HG03575 (cell line): ENCODE data around the gene CHMP2B.
"Not testable (repeated sequence)": the region's sequence is repeated elsewhere in the genome, so short reads cannot be mapped to it uniquely, and the experiment has no call there.

ENCODE experiments used
- ATAC-seq: cut with Tn5 transposase; IDR thresholded peaks from one replicate; pipeline ENCODE4 v1.9.1; 2021; ENCODE audit not compliant: unreplicated experiment, insufficient number of reproducible peaks, low FRiP score; ENCODE audit errors: extremely low read depth

The CHMP2B gene

GRCh38 chr3:87225659-87226058 is 1.4 kb upstream of the CHMP2B start:
- no peak for ATAC-seq

- no peak for ATAC-seq
Measured at GRCh38 chr3:87227835-87228144, 681 bp downstream of the CHMP2B start.

GRCh38 chr3:87228316-87228715 is 1.2 kb downstream of the CHMP2B start:
- ATAC-seq, result no peak

GRCh38 chr3:87229113-87229512 is 2.0 kb downstream of the CHMP2B start:
- no peak for ATAC-seq

GRCh38 chr3:87233805-87234204 is 6.7 kb downstream of the CHMP2B start:
- no peak for ATAC-seq

GRCh38 chr3:87236093-87236492 is 9.0 kb downstream of the CHMP2B start:
- no peak for ATAC-seq

- ATAC-seq, result no peak
Measured at GRCh38 chr3:87246662-87247429, 19.7 kb downstream of the CHMP2B start.

- ATAC-seq, result no peak
Measured at GRCh38 chr3:87247430-87247773, 20.3 kb downstream of the CHMP2B start.

GRCh38 chr3:87248231-87248630 is 21.1 kb downstream of the CHMP2B start:
- ATAC-seq, result not testable (repeated sequence)

GRCh38 chr3:87248831-87249230 is 21.7 kb downstream of the CHMP2B start:
- no peak for ATAC-seq

- ATAC-seq, result no peak
Measured at GRCh38 chr3:87250009-87250408, 22.9 kb downstream of the CHMP2B start.

- no peak for ATAC-seq
Measured at GRCh38 chr3:87260270-87260669, 33.2 kb downstream of the CHMP2B start.

- ATAC-seq, result no peak
Measured at GRCh38 chr3:87261925-87262324, 34.8 kb downstream of the CHMP2B start.

- ATAC-seq, result no peak
Measured at GRCh38 chr3:87267953-87268645, 41.0 kb downstream of the CHMP2B start.

- no peak for ATAC-seq
Measured at GRCh38 chr3:87268646-87269211, 41.6 kb downstream of the CHMP2B start.

GRCh38 chr3:87269723-87270122 is 42.6 kb downstream of the CHMP2B start:
- ATAC-seq, result no peak

GRCh38 chr3:87270908-87271700 is 44.0 kb downstream of the CHMP2B start:
- ATAC-seq, result no peak

GRCh38 chr3:87272718-87273341 is 45.7 kb downstream of the CHMP2B start:
- peak; percentile 71 for ATAC-seq

- ATAC-seq, result no peak
Measured at GRCh38 chr3:87276484-87276883, 49.4 kb downstream of the CHMP2B start, which contains the start of gene POU1F1. Gene POU1F1 (minus strand): TSS chr3:87276584. CDS start chr3:87276462, 122 bp downstream.
